Fibroblast of skin of left quadriceps (primary cell): ENCODE results near the gene RYR2.

Experiments used
- DNase-seq, 2 experiments: peaks; one replicate each; pipeline ENCODE4 v3.0.0-alpha.2; 2013; ENCODE audit warnings: low read depth in 2 of 2

Gene RYR2

DNA sequence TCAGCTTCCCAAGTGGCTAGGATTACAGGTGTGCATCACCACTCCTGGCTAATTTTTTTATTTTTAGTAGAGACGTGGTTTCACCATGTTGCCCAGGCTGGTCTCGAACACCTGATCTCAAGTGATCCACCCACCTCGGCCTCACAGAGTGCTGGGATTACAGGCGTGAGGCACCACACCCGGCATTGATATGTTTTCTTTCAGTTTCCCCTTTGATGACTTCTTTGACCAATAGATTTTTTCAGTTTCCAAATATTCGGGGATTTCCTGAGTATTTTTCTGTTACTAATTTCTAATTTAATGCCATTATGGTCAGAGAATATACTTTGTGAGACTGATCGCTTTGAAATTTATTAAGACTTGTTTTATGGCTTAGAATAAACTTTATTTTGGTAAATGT, 406.1 kb downstream of the RYR2 start:
- DNase-seq: no peak

DNA sequence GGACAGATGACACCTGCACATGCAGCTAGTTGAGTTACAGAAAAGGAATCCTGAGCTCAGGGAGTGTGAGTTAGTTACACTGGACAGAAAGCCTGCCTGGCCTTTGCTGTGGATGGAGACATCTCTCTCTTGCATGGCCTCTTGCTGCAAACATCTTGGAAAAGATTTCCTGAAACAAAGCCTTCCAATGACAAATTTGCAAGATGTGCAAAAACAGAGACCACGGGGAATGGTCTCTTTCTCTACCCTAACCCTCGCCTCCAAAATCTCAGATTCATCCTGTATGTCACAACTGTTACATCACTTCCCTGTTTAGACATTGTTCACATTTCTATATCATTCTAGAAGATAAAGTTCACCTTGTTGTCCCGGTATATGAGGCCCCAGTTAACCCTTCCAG, 415.6 kb downstream of the RYR2 start:
- DNase-seq: no peak

DNA sequence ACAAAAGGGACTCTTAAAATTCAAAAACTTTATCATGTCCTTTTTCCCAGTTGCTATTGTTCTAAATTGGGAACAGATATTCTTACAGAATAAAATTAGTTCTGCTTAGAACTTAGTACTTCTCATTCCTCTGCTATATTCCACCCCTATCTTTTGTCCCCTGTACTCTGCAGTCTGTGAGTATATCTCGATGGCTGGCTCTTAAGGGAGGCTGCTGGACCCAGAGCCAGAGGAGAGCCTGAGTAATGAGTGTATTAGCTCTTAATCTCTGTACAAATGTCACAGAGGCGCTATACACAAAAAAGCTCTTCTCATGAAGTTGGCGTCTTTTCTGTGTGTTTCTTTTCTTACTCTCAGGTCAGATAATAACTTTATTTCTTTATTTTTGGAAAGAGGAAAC, 425.3 kb downstream of the RYR2 start:
- DNase-seq: no peak

DNA sequence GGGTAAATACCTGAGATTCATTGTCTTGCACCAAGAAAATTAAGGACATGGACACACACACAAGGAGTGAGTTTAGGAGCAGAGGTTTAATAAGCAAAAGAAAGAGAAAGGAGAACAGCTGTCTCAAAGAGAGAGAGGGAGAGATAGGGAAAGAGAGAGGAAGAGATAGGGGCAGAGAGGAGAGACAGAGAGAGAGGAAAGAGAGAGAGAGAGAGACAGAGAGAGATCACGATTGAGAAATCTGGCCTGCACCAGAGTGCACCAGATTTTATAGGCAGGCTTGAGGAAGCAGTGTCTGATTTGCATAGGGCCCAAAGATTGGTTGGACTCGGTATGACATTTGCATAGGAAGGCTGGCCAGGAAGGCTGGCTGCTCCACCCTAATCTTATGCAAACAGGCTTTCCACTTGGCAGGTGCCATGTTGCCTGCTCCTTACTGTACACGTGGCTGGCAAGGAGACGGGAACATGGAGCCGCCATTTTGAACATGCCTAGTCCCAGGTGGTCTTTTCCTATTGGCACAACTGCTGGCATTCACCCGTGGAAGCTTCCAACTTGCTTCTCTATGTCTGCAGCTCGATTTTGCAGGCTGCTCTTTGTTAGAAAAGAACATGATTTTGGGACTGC, 428.8 kb downstream of the RYR2 start:
- DNase-seq: no peak

DNA sequence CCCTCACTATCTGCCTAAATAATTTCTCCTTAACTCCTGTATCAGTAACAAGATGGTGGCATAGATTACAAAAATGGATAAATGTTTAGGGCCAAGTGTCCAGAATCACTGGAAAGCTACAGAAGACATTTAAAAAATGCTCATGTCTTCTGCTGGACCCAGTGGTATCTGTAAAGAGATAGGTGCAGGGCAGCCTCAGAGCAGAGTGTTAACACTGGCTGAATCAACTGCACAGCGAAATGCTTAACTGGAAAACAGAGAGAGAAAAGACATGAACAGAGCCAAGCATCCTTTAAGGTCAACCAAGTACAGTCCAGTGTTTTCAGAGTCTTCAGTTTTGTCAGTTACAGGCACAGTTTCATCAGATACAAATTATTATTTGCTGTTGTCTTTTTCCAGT, 429.4 kb downstream of the RYR2 start:
- DNase-seq: no peak

DNA sequence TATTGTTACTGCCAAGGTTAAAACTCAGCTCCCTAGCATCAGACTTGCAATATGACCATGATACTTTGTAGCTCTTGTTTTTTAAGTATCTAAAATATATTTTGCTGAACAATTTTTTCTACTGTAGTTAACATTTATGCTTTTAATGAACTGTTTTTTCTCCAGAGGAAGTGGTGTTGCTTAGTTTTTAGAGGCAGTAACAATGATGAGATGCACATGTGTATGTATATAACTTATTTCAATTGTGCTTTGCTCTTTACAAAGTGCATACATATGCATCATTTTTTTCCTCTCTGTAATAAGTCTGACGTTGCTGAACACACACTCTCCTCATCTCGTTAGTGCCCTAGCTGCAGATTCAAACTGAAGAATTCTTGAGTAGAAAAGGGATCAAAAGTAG, 430.0 kb downstream of the RYR2 start:
- DNase-seq: no peak

DNA sequence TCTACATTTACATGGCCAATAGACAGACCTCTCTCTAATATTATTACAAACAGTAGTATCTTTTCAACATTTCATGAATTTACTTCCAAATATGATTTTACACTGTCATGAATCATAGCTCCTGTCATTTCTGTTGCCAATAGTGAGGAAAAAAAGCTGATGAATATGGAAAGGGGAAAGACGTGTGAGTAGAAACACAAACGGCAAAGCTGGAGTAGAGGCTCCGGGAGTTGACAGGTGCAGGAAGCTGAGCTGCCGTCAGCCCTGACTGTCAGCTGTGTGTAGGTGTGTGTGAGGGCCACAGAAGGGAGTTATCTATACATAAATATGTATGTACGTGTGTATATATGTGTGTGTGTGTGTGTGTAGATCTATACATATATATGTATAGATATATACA, 431.9 kb downstream of the RYR2 start:
- DNase-seq: no peak

DNA sequence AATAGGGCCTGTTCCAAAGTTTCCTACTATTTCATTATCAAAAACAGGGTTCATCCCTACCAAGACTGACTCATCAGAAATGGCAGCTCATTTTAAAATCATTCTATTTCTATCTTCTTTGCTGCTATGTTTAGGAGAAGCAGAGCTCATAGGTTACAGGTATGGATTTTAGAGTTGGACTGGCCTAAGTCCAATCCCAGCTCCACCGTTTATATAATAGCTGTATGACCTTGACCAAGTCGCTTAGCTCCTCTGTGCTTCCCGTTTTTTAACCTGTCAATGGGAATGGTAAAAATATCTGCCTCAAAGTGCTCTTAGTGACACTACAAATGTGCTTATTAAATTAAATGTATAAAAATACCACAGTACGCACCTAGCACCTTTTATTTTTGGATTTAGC, 436.1 kb downstream of the RYR2 start:
- DNase-seq: no peak

DNA sequence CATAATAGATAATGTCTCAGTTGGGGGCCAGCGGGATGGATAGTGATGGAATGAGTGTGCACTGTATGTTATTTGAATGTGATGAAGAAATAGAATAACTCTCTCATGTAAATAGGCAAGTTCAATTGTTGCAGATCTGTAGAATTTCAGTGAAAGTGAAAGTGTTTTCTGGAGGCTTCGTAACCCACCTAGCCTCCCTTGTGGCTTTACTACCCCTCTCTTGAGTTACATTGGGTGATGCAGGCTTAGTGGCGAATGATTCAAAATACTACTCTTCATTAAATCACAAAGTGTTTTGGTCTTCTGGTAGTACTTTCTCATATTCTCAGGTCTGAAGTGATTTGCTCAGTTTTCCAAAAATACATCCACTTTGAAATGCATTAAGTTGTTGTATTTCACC, 436.9 kb downstream of the RYR2 start:
- DNase-seq: no peak

DNA sequence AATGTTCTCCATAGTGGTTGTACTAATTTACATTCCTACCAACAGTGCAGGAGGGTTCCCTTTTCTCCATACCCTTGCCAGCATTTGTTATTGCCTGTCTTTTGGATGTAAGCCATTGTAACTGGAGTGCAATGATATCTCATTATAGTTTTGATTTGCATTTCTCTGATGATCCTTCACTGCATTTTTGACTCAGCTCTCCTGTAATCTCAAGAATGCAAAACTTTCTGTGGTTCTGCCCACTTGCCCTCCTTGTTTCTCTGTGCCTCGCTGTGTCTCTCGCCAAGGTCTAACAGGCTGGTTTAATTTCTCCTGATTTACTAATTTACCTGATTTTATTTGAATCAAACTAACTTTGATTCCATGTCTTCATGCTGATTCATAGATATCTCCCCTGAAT, 440.8 kb downstream of the RYR2 start:
- DNase-seq: no peak

DNA sequence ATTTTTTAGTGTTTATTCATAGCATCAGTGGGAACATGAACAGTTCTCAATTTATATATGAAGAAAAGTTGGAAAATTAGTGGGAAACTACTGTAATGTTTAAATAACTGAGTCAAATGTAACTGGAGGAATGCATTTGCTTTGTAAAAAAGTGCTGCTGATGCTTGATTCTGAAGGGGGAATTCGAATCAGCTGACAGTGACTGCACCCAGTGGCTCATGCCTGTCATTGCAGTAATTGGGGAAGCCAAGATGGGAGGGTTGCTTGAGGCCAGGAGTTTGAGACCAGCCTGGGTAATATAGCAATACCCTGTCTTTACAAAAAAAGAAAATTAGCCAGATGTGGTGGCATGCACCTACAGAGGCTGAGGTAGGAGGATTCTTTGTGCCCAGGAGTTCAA, 450.4 kb downstream of the RYR2 start:
- DNase-seq: no peak

DNA sequence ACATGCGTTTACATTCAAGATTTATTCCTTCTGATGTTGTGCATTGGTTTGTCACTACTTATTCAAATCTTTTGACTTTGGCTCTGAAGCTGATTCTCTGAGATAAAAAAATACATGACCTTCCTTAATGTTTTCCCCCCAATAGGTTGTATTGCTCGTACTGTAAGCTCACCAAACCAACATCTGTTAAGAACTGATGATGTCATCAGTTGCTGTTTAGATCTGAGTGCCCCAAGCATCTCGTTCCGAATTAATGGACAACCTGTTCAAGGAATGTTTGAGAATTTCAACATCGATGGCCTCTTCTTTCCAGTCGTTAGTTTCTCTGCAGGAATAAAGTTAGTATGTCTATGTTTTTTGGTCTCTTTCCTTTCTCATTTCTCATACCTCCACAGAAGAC, 458.6 kb downstream of the RYR2 start:
- DNase-seq: no peak

DNA sequence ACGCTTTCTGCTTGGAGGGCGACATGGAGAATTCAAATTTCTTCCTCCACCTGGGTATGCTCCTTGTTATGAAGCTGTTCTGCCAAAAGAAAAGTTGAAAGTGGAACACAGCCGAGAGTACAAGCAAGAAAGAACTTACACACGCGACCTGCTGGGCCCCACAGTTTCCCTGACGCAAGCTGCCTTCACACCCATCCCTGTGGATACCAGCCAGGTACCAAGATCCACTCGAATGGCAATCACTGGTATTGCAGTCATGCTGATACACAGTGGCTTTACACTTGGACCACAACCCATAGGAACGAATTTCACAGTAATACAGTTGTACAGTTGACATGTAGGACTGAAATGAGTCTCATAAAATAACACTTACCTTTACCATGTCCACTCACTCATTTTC, 461.3 kb downstream of the RYR2 start:
- DNase-seq: no peak

DNA sequence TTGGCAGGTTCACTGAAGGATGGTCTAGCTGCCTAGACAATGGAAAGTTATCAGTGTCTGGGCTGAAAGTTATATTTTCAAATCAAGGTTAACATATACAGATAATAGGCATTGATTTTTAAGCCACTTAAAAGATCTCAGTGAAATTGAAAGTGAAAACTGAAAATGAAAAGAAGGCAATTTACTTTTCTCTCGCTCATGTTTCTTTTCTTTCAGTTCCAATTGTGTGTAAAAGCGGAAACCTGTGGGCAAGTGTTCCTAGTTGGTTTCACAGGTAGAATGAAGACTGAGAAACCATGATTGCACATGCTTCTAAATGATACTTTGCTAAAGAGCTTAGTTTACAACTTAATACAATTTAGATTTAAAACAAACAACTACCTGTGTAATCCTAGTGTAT, 465.0 kb downstream of the RYR2 start:
- no peak for DNase-seq

DNA sequence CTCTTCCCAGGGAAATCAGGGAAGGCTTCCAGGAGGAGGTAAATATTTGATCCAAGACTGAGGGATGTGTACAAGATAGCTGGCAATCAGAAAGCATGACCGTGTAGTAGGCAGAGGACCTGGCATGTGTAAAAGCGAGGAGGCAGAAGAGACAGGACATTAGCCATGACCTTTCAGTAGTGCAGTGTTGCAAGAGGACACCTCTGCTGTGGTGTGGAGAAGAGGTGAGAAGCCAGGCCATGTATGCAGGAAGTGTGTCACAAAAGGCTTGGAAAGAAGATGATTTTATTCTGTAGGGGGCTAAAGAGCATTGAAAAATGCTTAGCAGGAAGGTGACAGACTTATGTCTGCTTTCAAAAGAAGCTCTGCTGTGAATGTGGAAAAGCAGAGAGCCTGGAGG, 467.8 kb downstream of the RYR2 start:
- DNase-seq: no peak

DNA sequence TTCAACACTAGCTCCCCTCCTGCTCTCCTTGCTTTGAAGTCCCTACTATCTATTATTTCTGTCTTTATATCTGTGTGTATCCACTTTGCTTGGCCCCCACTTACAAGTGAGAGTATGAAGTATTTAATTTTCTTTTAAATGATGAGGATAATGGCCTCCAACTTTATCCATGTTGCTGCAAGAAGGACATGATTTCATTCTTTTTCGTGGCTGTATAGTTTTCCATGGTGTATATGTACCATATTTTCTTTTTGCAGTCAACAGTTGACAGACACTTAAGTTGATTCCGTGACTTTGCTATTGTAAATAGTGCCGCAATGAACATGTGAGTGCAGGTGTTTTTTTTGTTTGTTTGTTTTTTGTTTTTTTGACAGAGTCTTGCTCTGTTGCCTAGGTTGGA, 483.1 kb downstream of the RYR2 start:
- no peak for DNase-seq

DNA sequence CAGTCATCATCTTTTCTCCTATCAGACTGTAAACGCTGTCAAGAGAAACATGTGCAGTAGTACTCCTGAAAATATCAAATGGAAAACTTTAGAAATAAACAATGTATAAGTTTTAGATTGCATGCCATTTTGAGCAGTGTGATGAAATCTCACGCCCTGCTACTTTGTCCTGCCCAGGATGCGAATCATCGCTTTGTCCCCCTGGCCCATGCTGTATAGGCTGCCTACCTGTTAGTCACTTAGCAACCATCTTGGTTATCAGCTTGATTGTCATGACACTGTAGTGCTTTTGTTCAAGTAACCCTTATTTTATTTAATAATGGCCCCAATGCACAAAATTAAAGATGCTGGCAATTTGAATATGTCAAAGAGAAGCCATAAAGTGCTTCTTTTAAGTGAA, 485.8 kb downstream of the RYR2 start:
- DNase-seq: no peak

DNA sequence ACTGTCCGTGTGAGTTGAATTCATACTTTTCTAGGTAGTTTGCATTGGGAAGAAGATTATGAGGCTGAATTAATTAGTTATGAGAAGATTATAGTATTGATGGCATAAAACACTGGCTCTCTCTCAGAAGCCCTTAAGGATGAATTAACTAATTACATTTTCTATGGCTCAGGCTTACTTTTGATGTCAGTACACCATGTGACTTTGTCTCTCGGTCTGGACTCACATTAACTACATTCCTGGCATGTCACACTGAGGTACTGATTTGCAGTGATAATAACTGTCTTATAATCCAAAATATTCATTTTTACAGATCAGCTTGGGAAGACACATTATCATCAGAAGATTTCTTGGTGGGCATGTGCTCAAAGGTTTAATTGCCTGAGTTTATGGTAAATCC, 486.6 kb downstream of the RYR2 start:
- no peak for DNase-seq

DNA sequence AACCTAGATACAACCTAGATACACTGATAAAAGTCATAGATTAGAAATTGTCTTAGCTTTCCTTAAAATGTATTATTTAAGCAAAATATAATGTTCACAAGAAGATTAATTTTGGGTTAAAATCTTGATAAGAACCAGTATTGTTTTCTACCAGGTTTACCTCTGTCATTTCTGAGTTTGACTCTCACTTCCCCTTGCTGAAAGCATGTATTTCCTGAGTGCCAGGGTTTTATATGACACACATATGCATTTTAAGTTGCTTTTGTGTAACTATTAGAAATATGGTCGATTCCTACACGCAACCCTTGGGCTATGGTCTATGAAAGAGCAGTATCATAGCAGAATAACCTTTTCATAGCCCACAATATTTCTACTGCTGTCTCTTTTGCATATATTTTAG, 497.1 kb downstream of the RYR2 start:
- no peak for DNase-seq

DNA sequence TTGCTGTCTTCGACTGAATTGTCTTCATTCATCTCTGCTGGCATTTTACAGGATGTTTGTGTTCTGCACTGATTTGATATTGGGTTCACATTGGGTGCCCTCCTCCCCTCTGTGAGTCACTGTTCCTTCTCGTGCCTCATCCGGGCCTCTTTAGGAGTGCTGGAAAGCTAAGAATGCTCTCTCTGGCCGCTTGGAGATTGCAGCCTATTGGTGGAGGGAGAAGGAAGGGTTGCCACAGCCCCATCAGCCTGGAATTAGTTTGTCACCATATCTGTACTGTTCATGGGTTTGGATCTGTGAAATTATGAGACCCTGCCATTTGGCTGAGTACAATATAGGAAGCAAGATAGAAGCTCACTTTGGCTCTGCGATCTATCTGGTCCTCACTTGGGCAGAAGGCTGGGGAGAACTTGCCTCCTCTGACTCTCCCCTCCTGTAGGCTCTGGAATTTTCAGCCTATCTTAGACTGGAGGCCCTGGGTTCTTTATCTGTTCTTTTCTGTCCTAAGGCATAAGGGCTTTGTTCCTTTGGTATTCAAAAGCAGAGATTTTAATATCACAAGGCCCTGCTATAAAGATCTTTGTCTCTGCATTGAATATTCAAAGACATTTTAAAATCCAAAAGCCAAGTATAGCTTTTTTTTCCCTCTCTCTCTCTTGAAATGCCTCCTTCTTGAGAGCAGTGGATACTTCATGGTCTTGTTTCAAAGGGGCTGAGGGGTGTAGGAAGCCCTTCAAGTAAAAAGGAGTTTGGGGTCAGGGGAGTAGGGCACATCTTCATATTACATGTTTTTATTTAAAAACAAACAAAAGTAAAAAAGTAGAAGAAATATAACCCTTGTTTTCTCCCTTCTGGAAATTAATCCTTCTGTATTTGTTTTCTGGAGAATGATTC, 500.8 kb downstream of the RYR2 start:
- DNase-seq: no peak

DNA sequence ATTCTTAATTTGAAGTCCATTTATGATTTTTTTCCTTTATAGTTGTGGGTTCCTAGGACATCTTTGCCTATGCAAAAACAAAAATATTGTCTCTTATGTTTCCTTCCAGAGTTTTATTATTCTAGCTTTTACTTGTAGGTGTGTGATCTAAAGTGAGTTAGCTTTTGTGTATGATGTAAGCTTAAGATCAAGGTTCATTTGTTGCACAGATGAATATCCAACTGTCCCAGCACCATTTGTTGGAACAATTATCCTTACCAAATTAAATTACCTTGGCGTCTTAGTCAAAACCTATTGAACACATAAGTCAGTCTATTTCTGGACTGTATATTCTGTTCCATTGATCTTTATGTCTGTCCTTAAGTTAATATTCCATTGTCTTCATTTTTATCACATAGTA, 511.1 kb downstream of the RYR2 start:
- no peak for DNase-seq

DNA sequence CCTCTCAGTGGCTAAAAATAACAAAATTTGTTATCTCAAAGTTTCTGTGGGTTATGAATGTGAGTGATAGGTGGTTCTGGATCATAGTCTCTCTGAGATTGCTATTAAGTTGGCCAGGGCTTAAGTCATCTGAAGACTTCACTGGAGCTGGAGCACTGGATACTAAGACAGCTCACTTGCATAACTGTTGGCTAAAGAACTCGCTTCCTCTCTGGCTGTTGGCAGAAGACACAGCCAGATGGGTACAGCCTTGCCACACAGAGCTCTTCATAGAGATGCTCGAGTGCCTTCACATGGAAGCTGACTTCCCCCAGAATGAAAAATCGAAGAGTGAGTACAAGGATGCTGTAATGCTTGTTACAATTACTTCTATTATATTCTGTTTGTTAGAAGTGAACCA, 514.9 kb downstream of the RYR2 start:
- DNase-seq: no peak

DNA sequence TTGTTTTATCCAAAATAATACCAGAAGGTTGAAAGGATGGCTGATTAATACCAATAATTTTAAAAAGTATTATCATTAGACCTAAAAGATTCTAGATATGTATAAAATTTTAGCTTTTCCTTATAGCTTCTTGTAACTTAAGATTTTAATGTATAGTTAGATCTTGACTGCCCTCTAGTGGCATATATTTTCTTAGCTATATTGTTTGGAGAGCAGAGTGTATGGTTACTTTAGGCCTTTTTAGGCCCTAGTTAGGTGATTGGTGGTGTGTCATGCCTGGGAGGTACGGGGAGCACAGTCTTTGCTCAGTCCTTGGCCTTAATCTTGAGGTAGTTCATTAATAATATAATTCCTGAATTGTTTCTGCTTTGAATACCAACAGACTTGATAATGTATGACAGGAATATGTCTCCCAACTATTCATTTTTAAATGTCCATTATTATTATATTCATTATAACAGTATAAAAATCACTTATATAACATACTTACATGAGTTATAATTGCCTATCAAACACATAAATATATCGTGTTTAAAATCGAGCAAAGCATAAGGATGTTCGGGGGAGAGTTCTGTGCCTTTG, 520.3 kb downstream of the RYR2 start:
- DNase-seq: peak; percentile 39 to 42
